SK-N-MC (cell line): Measurements from ENCODE around the gene AKAP10.

Experiments
- EZH2 ChIP-seq: fragments of 200-600 bp; sonication (generic); IDR thresholded peaks from one replicate; pipeline ENCODE4 v1.6.1; 2017; ENCODE audit warnings: antibody characterized with exemption
- POLR2AphosphoS5 ChIP-seq: IDR thresholded peaks from 2 replicates; pipeline ENCODE4 v1.6.1; 2012; ENCODE audit warnings: mild to moderate bottlenecking, low read depth, low read length, borderline replicate concordance

GRCh38 chr17:19865021-19865420 is 112.6 kb downstream of the AKAP10 start:
- TF ChIP-seq POLR2AphosphoS5 (no peak), EZH2 (no peak)
